ENCODE results near the gene GRAPL. TPM values are rescaled to one million over a fixed set of nuclear protein-coding genes. Genes with fewer than 3 reads are reported as not detected.
"Not testable (repeated sequence)": the region's sequence is repeated elsewhere in the genome, so short reads cannot be mapped to it uniquely, and the experiment has no call there.

GRAPL gene
- total RNA-seq, 1 experiment from 2014 or later, result not detected

- not testable (repeated sequence) for DNase-seq (ENCODE audit: low read depth)
Observed at GRCh38 chr17:19188870-19189708, 61.7 kb downstream of the GRAPL start.

- not testable (repeated sequence) for DNase-seq (ENCODE audit: low read depth)
Observed at GRCh38 chr17:19189781-19190405, 62.5 kb downstream of the GRAPL start.

GRCh38 chr17:19196382-19197204 is 69.2 kb downstream of the GRAPL start:
- DNase-seq (ENCODE audit: low read depth), result not testable (repeated sequence)

- not testable (repeated sequence) for DNase-seq (ENCODE audit: low read depth)
Observed at GRCh38 chr17:19202448-19202847, 75.1 kb downstream of the GRAPL start.

- not testable (repeated sequence) for DNase-seq (ENCODE audit: low read depth)
Observed at GRCh38 chr17:19203429-19203828, 76.0 kb downstream of the GRAPL start.

Other genes with a start within 250 kb of the GRAPL start
- gene SLC5A10, start 175.4 kb upstream of the GRAPL start, total RNA-seq (2014; rRNA removed), result not detected in 2 replicates
- gene FAM83G, start 122.8 kb upstream of the GRAPL start, total RNA-seq (2014; rRNA removed), result 8.0 and 9.2 TPM in 2 replicates
- gene GRAP, start 80.6 kb upstream of the GRAPL start, total RNA-seq (2014; rRNA removed), result 0.19 TPM in 1 of 2 replicates, not detected in the other
- 18.5 and 28.1 TPM in 2 replicates for gene EPN2, start 109.8 kb downstream of the GRAPL start, total RNA-seq (2014; rRNA removed)
- 21.6 and 37.9 TPM in 2 replicates for gene B9D1, start 235.1 kb downstream of the GRAPL start, total RNA-seq (2014; rRNA removed)

Data from LHCN-M2 (cell line).